Epithelial cell of prostate (primary cell): ENCODE results near the gene DCAF12L1.

Experiments
- DNase-seq: peaks from one replicate; pipeline ENCODE4 v3.0.0-alpha.2; 2011; ENCODE audit warnings: low read depth, low spot score
- H3K27ac ChIP-seq: fragments of 450-650 bp; 2 replicates; pipeline ENCODE4 v1.5.1; 2017; ENCODE audit warnings: mild to moderate bottlenecking

The DCAF12L1 gene

GRCh38 chrX:126552313-126553022 lies at the start of gene DCAF12L1:
TSS of gene DCAF12L1 (minus strand) at chrX:126552814. CDS start at chrX:126552608, 206 bp downstream.
- no peak within 1 kb of the TSS for H3K27ac ChIP-seq
- DNase-seq, result no peak

GRCh38 chrX:126580877-126581276 lies 28.3 kb upstream of the DCAF12L1 start:
- DNase-seq, result no peak
- H3K27ac ChIP-seq, result no peak overlapping the region

GRCh38 chrX:126575911-126576310 lies 23.3 kb upstream of the DCAF12L1 start:
- H3K27ac ChIP-seq, result no peak overlapping the region

GRCh38 chrX:126557151-126557550 lies 4.5 kb upstream of the DCAF12L1 start:
- H3K27ac ChIP-seq, result no peak overlapping the region
- DNase-seq, result no peak

More at GRCh38 chrX:126575911-126576310, 23.3 kb upstream of the DCAF12L1 start:
- no peak for DNase-seq

- DNase-seq, result no peak
- H3K27ac ChIP-seq, result no peak overlapping the region
These were observed 795 bp downstream of the DCAF12L1 start for GRCh38 chrX:126551725-126552312.

- no peak for DNase-seq
These were observed 1.3 kb downstream of the DCAF12L1 start for GRCh38 chrX:126551306-126551705.

GRCh38 chrX:126550816-126551215 lies 1.8 kb downstream of the DCAF12L1 start:
- no peak overlapping the region for H3K27ac ChIP-seq
- no peak for DNase-seq

More at GRCh38 chrX:126551306-126551705, 1.3 kb downstream of the DCAF12L1 start:
- H3K27ac ChIP-seq, result no peak overlapping the region

- no peak overlapping the region for H3K27ac ChIP-seq
- DNase-seq, result no peak
These were observed 42.7 kb downstream of the DCAF12L1 start for GRCh38 chrX:126509923-126510322.
